Activated B cell treated with CpG ODN at 0.5 μM for 24 hours (primary cell): ENCODE data around the gene PPP1R27. TPM values are rescaled to one million over a fixed set of nuclear protein-coding genes. Genes with fewer than 3 reads are reported as not detected.

Experiments used
- ATAC-seq: fragments of 200-7000 bp; cut with Tn5 transposase; one replicate; pipeline ENCODE4 v1.10.0; 2021; ENCODE audit warnings: low read depth, mild to moderate bottlenecking, moderate library complexity
- CTCF ChIA-PET: fragments of 350-600 bp; sonication (Branson Sonifier 250); formaldehyde crosslinking; loops from one replicate; lab custom pipeline; 2021; ENCODE audit warnings: antibody characterized with exemption; lab: Charles Lee
- POLR2A ChIA-PET: fragments of 350-600 bp; sonication (Branson Sonifier 250); formaldehyde crosslinking; loops from one replicate; lab custom pipeline; 2021; ENCODE audit warnings: antibody characterized with exemption; lab: Charles Lee
- DNase-seq: peaks from one replicate; pipeline ENCODE4 v3.0.0; 2022
- H3K27ac Mint-ChIP-seq: one replicate; pipeline ENCODE4 v1.8.0; 2020; ENCODE audit warnings: mixed read lengths
- H3K27me3 Mint-ChIP-seq: one replicate; pipeline ENCODE4 v1.8.0; 2021; ENCODE audit warnings: mixed read lengths
- H3K36me3 Mint-ChIP-seq: one replicate; pipeline ENCODE4 v1.8.0; 2021; ENCODE audit warnings: low read depth, mixed read lengths
- H3K4me1 Mint-ChIP-seq: one replicate; pipeline ENCODE4 v1.8.0; 2021; ENCODE audit warnings: mixed read lengths
- H3K4me3 Mint-ChIP-seq: one replicate; pipeline ENCODE4 v1.8.0; 2020; ENCODE audit warnings: mild to moderate bottlenecking, mixed read lengths
- H3K9me3 Mint-ChIP-seq: one replicate; pipeline ENCODE4 v1.8.0; 2020; ENCODE audit warnings: mixed read lengths
- CTCF ChIP-seq: fragments of 200-600 bp; IDR thresholded peaks from one replicate; pipeline ENCODE4 v1.8.0; 2022; ENCODE audit warnings: antibody characterized with exemption, mild to moderate bottlenecking
- intact Hi-C: fragments of 100-400 bp; cut with micrococcal nuclease; formaldehyde crosslinking; loops from one replicate; pipeline ENCODE4 v1.15.1; 2024
- total RNA-seq: library from RNA; stranded (reverse); gene quantifications from 2 replicates; pipeline ENCODE4 v1.2.3, GENCODE V29; 2022

The PPP1R27 gene
- total RNA-seq = not detected in 2 replicates

DNA sequence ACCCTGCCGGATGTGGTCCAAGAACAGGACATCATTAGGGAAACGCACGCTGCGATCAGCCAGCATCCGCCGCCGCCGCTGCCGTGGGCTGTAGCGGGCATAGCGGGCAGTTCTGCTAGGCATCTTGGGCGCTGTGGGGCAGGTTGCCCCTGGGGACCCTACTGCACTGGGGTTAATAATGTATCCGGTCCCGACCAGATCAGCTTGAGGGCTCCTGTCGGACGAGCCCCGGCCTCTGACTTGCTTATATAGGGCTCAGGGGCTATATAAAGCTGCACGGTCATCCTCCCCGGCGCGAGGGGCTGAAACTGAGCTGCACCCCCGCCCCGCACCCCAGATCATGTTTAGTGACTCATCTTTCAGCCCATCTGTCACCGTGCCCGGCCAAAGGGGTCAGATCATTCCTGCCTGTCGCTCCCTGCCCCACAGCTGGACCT, at the start of gene PPP1R27:
Gene PPP1R27 (minus strand): TSS at position 220 of the 437 bp plus-strand sequence. CDS start 97 bp downstream, at position 123.
- peaks cover 5% of the 10 kb centered on the region for H3K36me3 Mint-ChIP-seq
- CTCF ChIA-PET = no interaction called here
- POLR2A ChIA-PET = interaction anchor here (0.6 to 1.3 kb wide), 2 partner anchors 9 to 143 kb away, joined by 3 to 5 read pairs; no protein-coding TSS in a partner anchor
- intact Hi-C loops = no loop called here
- H3K4me1 Mint-ChIP-seq = peaks cover 18% of the 10 kb centered on the region
- ATAC-seq (no peak), DNase-seq (no peak)
- TF ChIP-seq CTCF = no peak
- H3K27me3 Mint-ChIP-seq = no peaks in the 10 kb centered on the region
- no peaks in the 10 kb centered on the region for H3K9me3 Mint-ChIP-seq
- H3K4me3 Mint-ChIP-seq = peak within 1 kb of the TSS; percentile 84
- peak within 1 kb of the TSS; percentile 77 for H3K27ac Mint-ChIP-seq

GRCh38 chr17:81884520-81884919, 49.7 kb upstream of the PPP1R27 start:
- Mint-ChIP-seq H3K4me3 (no peak overlapping the region), H3K36me3 (peaks cover 73% of the 10 kb centered on the region), H3K9me3 (no peaks in the 10 kb centered on the region), H3K27me3 (no peaks in the 10 kb centered on the region), H3K27ac (no peak overlapping the region), H3K4me1 (peaks cover 8% of the 10 kb centered on the region)
- no peak for ATAC-seq
- POLR2A ChIA-PET = interaction anchor here (0.5 to 3.9 kb wide), 2 partner anchors 14 to 37 kb away, joined by 3 to 16 read pairs; partner anchors contain the start of gene ARHGDIA
- CTCF ChIA-PET = no interaction called here
- no peak for TF ChIP-seq CTCF
- DNase-seq = no peak
- intact Hi-C loops = no loop called here

- H3K27ac Mint-ChIP-seq = no peak overlapping the region
- no peaks in the 10 kb centered on the region for H3K27me3 Mint-ChIP-seq
- POLR2A ChIA-PET = no interaction called here
- intact Hi-C loops = no loop called here
- no peaks in the 10 kb centered on the region for H3K9me3 Mint-ChIP-seq
- TF ChIP-seq CTCF = no peak
- no peak overlapping the region for H3K4me3 Mint-ChIP-seq
- peaks cover 40% of the 10 kb centered on the region for H3K36me3 Mint-ChIP-seq
- H3K4me1 Mint-ChIP-seq = no peaks in the 10 kb centered on the region
- DNase-seq (no peak), ATAC-seq (no peak)
- CTCF ChIA-PET = no interaction called here
These were observed 44.3 kb upstream of the PPP1R27 start for GRCh38 chr17:81879121-81879520.

DNA sequence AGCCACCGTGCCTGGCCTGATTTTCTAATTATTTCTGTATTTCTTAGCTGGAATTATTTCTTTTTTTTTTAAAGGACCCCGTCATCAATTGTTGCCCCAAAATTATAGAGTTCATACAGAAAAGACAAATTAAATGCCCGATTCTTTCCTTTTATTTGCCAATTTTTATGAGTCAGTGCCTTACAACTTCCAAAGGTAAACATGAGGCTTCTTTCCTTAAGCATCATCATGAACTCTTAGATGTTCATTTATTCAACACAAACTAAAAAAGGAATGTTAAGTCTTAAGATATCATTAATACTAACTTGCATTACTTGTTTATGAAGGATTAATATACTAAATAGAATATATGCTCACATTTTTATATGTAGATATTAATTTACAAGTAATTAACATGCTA, 43.4 kb upstream of the PPP1R27 start:
- no peak overlapping the region for H3K27ac Mint-ChIP-seq
- no peaks in the 10 kb centered on the region for H3K27me3 Mint-ChIP-seq
- intact Hi-C loops = no loop called here

DNA sequence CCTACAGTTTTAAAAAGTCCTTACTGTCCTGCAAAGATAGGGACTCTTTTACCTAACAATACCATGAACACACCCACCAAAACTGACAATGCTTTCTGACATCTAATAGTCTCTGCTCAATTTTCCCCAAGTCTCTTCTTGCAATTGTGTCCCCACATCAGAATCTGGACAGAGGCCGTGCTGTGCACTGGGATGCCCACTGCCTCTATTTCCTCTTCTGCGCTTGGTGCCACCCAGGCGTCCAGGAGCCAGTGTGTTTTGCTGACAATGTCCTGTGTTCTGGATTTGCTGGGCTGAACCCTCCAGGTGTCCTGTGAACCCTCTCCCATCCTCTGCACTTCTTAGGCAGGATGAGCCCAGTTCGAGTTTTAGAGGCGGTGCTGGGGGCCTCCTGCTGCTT, 42.7 kb upstream of the PPP1R27 start:
- TF ChIP-seq CTCF = no peak
- ATAC-seq (no peak), DNase-seq (no peak)
- ChIA-PET CTCF (no interaction called here), POLR2A (no interaction called here)
- Mint-ChIP-seq H3K36me3 (peaks cover 32% of the 10 kb centered on the region), H3K27me3 (no peaks in the 10 kb centered on the region), H3K4me3 (no peak overlapping the region), H3K9me3 (no peaks in the 10 kb centered on the region), H3K27ac (no peak overlapping the region), H3K4me1 (peaks cover 14% of the 10 kb centered on the region)
- intact Hi-C loops = no loop called here

More for the DNA sequence above, 43.4 kb upstream of the PPP1R27 start:
- no peak for DNase-seq
- Mint-ChIP-seq H3K9me3 (no peaks in the 10 kb centered on the region), H3K4me3 (no peak overlapping the region), H3K36me3 (peaks cover 35% of the 10 kb centered on the region), H3K4me1 (peaks cover 6% of the 10 kb centered on the region)
- ATAC-seq = no peak
- ChIA-PET POLR2A (no interaction called here), CTCF (no interaction called here)
- no peak for TF ChIP-seq CTCF
